Gastrocnemius medialis (tissue), 4 donors: ENCODE measurements around the gene RCOR3.

ENCODE experiments used
- CTCF ChIP-seq, 5 experiments: fragments of 450-650 bp in 3 of 5; fragments of 200-600 bp in 2 of 5; sonication (generic) in 2 of 5; IDR thresholded peaks in 4 of 5; conservative IDR thresholded peaks in 1 of 5; 1 replicate in 4 of 5; 2 replicates in 1 of 5; pipeline ENCODE4 v1.5.1; 2016 to 2019; ENCODE audit warnings: antibody characterized with exemption in 5 of 5, mild to moderate bottlenecking in 3 of 5, moderate library complexity in 3 of 5
- POLR2A ChIP-seq, 2 donors: fragments of 450-650 bp; IDR thresholded peaks; one replicate each; pipeline ENCODE4 v1.6.1; 2017; ENCODE audit warnings: antibody characterized with exemption in 2 of 2, mild to moderate bottlenecking in 2 of 2, moderate library complexity in 2 of 2

DNA sequence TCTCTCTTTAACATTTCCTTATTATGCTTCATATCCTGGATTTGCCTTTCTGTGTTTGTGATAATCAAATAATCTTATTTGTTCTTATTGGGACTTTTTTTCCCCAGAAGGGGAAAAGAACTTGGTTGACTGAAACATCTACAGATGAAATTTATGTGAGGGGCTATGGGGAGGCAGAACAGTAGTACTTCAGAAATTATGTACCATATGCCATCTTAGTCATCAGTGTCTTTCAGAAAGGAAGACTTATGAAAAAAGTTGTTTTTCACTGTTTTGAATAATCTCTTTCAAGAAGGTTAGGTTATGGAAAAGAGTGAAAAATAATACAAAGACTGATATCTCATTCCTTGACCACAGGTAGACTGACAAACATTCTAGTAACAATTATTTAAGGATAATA, 37.2 kb downstream of the RCOR3 start:
- TF ChIP-seq CTCF (IDR thresholded peaks at IDR 0.05 in 4 of 5, conservative IDR thresholded peaks at IDR 0.05 in 1 of 5) (no peak), POLR2A (IDR thresholded peaks at IDR 0.05) (no peak)
